Stomach (tissue), 9 donors: ENCODE data around the gene ARPC3. TPM values are rescaled to one million over a fixed set of nuclear protein-coding genes. Genes with fewer than 3 reads are reported as not detected.

Source experiments
- DNase-seq, 2 donors: peaks; one replicate each; pipeline versions ENCODE4 v3.0.0 to v3.0.0-alpha.2; 2013 to 2019
- H3K27ac ChIP-seq, 5 donors: fragments of 200-600 bp in 4 of 5; sonication (generic) in 4 of 5; one replicate each; pipeline ENCODE4 v1.5.1; 2013 to 2019; ENCODE audit warnings: mild to moderate bottlenecking in 1 of 5, moderate library complexity in 1 of 5
- H3K27me3 ChIP-seq, 3 donors: fragments of 200-600 bp; sonication (generic); one replicate each; pipeline ENCODE4 v1.5.1; 2017 to 2019; ENCODE audit warnings: mixed run types in 1 of 3
- H3K36me3 ChIP-seq, 4 donors: fragments of 200-600 bp; sonication (generic); 1 replicate in 3 of 4; 2 replicates in 1 of 4; pipeline ENCODE4 v1.5.1; 2016 to 2019
- H3K4me1 ChIP-seq, 4 donors: fragments of 200-600 bp; sonication (generic); one replicate each; pipeline ENCODE4 v1.5.1; 2016 to 2019
- H3K4me3 ChIP-seq, 4 donors: fragments of 200-600 bp; sonication (generic) in 3 of 4; one replicate each; pipeline ENCODE4 v1.5.1; 2016 to 2019; ENCODE audit warnings: mild to moderate bottlenecking in 1 of 4
- H3K9me3 ChIP-seq, 4 donors: fragments of 200-600 bp; sonication (generic); one replicate each; pipeline ENCODE4 v1.5.1; 2016 to 2019
- CTCF ChIP-seq, 7 experiments: fragments of 450-650 bp in 4 of 7; fragments of 200-600 bp in 3 of 7; sonication (generic) in 3 of 7; IDR thresholded peaks; one replicate each; pipeline ENCODE4 v1.5.1; 2016 to 2019; ENCODE audit warnings: antibody characterized with exemption in 7 of 7, control low read depth in 2 of 7, mild to moderate bottlenecking in 1 of 7
- EP300 ChIP-seq: sonication (generic); formaldehyde crosslinking; IDR thresholded peaks from one replicate; pipeline ENCODE4 v1.6.1; 2017; ENCODE audit warnings: antibody characterized with exemption
- POLR2A ChIP-seq, 4 donors: fragments of 450-650 bp; IDR thresholded peaks; one replicate each; pipeline ENCODE4 v1.6.1; 2016; ENCODE audit warnings: antibody characterized with exemption in 4 of 4, control low read depth in 2 of 4, mild to moderate bottlenecking in 1 of 4, moderate library complexity in 1 of 4
- POLR2AphosphoS5 ChIP-seq, 3 donors: sonication (generic); formaldehyde crosslinking; IDR thresholded peaks; one replicate each; pipeline ENCODE4 v1.6.1; 2016; ENCODE audit warnings: antibody characterized with exemption in 3 of 3
- WGBS, 5 donors: extraction: QIAGEN DNeasy Blood & Tissue Kit in 3 of 5; methylation state at CpG; one replicate each; pipeline versions ENCODE4 v1.1.5 to v1.1.7; 2013 to 2018; 5-methylcytosine and 5-hydroxymethylcytosine counted together
- intact Hi-C: fragments of 100-400 bp; cut with DNase I; formaldehyde crosslinking; loops from one replicate; pipeline ENCODE4 v1.15.1; 2023; ENCODE audit warnings: low total_unique reads
- polyA plus RNA-seq, 3 donors: library from polyadenylated mRNA; stranded (reverse); fragments of 200-250 nt; gene quantifications; one replicate each; pipeline ENCODE4 v1.2.3, GENCODE V29; 2013
- small RNA-seq, 4 donors: library from RNA; depleted of rRNA; stranded (forward); fragments of <200 nt; gene quantifications; one replicate each; pipeline ENCODE3, GENCODE V24; 2016
- total RNA-seq, 5 donors: library from RNA; depleted of rRNA; stranded (reverse); fragments of >200 nt; gene quantifications; one replicate each; pipeline versions ENCODE4 v1.1.0 to v1.2.3, GENCODE V29; 2014 to 2016
- donor health status: healthy with polysubstance abuse.
- donor health status: Bipolar disorder and iron deficiency.
- donor health status: healthy.

ARPC3 gene
- total and polyA plus RNA-seq, 8 donors = 44.0 to 561 (median 185) TPM

GRCh38 chr12:110403146-110403975 lies 46.8 kb downstream of the ARPC3 start, which contains the start of gene ANAPC7:
TSS of gene ANAPC7 (minus strand) at chr12:110403708. CDS start at chr12:110403627, 81 bp downstream.
- Histone ChIP-seq H3K27ac (peak within 1 kb of the TSS; percentile 90 to 95 (median 92)), H3K27me3 (no peaks in the 10 kb centered on the region), H3K4me1 (peaks cover 9 to 41% (median 23%) of the 10 kb centered on the region in 4 donors), H3K36me3 (peaks cover 4 to 31% (median 20%) of the 10 kb centered on the region in 4 donors), H3K4me3 (peak within 1 kb of the TSS; percentile 83 to 100 (median 95)), H3K9me3 (no peaks in the 10 kb centered on the region)
- DNase-seq = peak; percentile 90 to 97
- TF ChIP-seq EP300 (no peak), POLR2AphosphoS5 (IDR thresholded peaks at IDR 0.05) (peak in 2 of 3 donors; percentile 79 to 84), CTCF (IDR thresholded peaks at IDR 0.05) (peak in 1 of 7 experiments; percentile 19), POLR2A (IDR thresholded peaks at IDR 0.05) (no peak)
- WGBS, 5 donors = 0% methylated on average over 18 to 62 of the region's 62 CpGs
- intact Hi-C loops = no loop called here

Small RNA genes lying within 50 kb of the gene (small RNA-seq; reads per million reads assigned to genes)
- 0 reads per million in 4 donors for gene RF00278

Other genes with a start within 250 kb of the ARPC3 start
- 100 to 1,000 TPM; 102 to 202 (median 118) TPM for gene ATP2A2, start 169.1 kb downstream of the ARPC3 start, total RNA-seq
- 10 to 100 TPM; 14.1 to 29.6 (median 23.7) TPM for gene ATP2A2, start 169.1 kb downstream of the ARPC3 start, polyA plus RNA-seq
- gene ANAPC7, start 46.6 kb downstream of the ARPC3 start, total RNA-seq = 10 to 100 TPM; 40.6 to 88.7 (median 53.9) TPM
- 10 to 100 TPM; 13.0 to 45.1 (median 17.6) TPM for gene ANAPC7, start 46.6 kb downstream of the ARPC3 start, polyA plus RNA-seq
- 10 to 100 TPM in 2 of 5 donors, 1 to 10 TPM in 2, not detected in 1; 7.6 to 21.6 (median 13.6) TPM for gene GPN3, start 17.9 kb upstream of the ARPC3 start, total RNA-seq
- 10 to 100 TPM; 20.3 to 29.1 (median 21.1) TPM for gene GPN3, start 17.9 kb upstream of the ARPC3 start, polyA plus RNA-seq
- 10 to 100 TPM in 1 of 5 donors, 1 to 10 TPM in 2, not detected in 2; 3.8 to 19.3 (median 8.6) TPM for gene FAM216A, start 18.5 kb upstream of the ARPC3 start, total RNA-seq
- 1 to 10 TPM; 4.5 to 6.5 (median 4.6) TPM for gene FAM216A, start 18.5 kb upstream of the ARPC3 start, polyA plus RNA-seq
- gene VPS29, start 51.8 kb upstream of the ARPC3 start, total RNA-seq = 100 to 1,000 TPM in 3 of 5 donors, 10 to 100 TPM in 1, 1 to 10 TPM in 1; 7.8 to 192 (median 101) TPM
- 100 to 1,000 TPM; 160 to 185 (median 167) TPM for gene VPS29, start 51.8 kb upstream of the ARPC3 start, polyA plus RNA-seq
- gene RAD9B, start 52.0 kb upstream of the ARPC3 start, total RNA-seq = under 1 TPM in 2 of 5 donors, not detected in 3; 0.58 to 0.73 TPM
- gene RAD9B, start 52.0 kb upstream of the ARPC3 start, polyA plus RNA-seq = under 1 TPM; 0.23 to 0.31 (median 0.25) TPM
- gene PPTC7, start 133.0 kb upstream of the ARPC3 start, total RNA-seq = 10 to 100 TPM; 14.6 to 46.4 (median 31.0) TPM
- gene PPTC7, start 133.0 kb upstream of the ARPC3 start, polyA plus RNA-seq = 10 to 100 TPM in 1 of 3 donors, 1 to 10 TPM in 2; 8.2 to 10.7 (median 8.3) TPM
- gene TCTN1, start 163.8 kb upstream of the ARPC3 start, total RNA-seq = 10 to 100 TPM in 4 of 5 donors, 1 to 10 TPM in 1; 5.3 to 60.0 (median 17.1) TPM
- 10 to 100 TPM in 2 of 3 donors, 1 to 10 TPM in 1; 8.2 to 19.7 (median 10.1) TPM for gene TCTN1, start 163.8 kb upstream of the ARPC3 start, polyA plus RNA-seq
- 1 to 10 TPM in 3 of 5 donors, not detected in 2; 1.3 to 7.0 (median 5.1) TPM for gene HVCN1, start 238.8 kb upstream of the ARPC3 start, total RNA-seq
- gene HVCN1, start 238.8 kb upstream of the ARPC3 start, polyA plus RNA-seq = 1 to 10 TPM; 3.7 to 5.5 (median 4.4) TPM